Testis (tissue), 3 donors: ENCODE results near the gene SF3B2. TPM values are rescaled to one million over a fixed set of nuclear protein-coding genes. Genes with fewer than 3 reads are reported as not detected.

Source experiments
- DNase-seq: peaks from one replicate; pipeline ENCODE4 v3.0.0-alpha.2; 2019
- H3K27ac ChIP-seq, 2 donors: fragments of 200-600 bp; sonication (generic); one replicate each; pipeline ENCODE4 v1.5.1; 2019
- H3K27me3 ChIP-seq: fragments of 200-600 bp; sonication (generic); one replicate; pipeline ENCODE4 v1.5.1; 2019
- H3K36me3 ChIP-seq: fragments of 200-600 bp; sonication (generic); one replicate; pipeline ENCODE4 v1.5.1; 2017; ENCODE audit warnings: low read depth; ENCODE audit errors: missing control alignments
- H3K4me1 ChIP-seq: fragments of 200-600 bp; sonication (generic); one replicate; pipeline ENCODE4 v1.5.1; 2019
- H3K4me3 ChIP-seq, 2 donors: fragments of 200-600 bp; sonication (generic); one replicate each; pipeline ENCODE4 v1.5.1; 2017 to 2019
- H3K9me3 ChIP-seq: fragments of 200-600 bp; sonication (generic); one replicate; pipeline ENCODE4 v1.5.1; 2017
- CTCF ChIP-seq, 3 experiments: fragments of 450-650 bp in 2 of 3; fragments of 200-600 bp in 1 of 3; sonication (generic) in 1 of 3; IDR thresholded peaks; one replicate each; pipeline ENCODE4 v1.5.1; 2016 to 2019; ENCODE audit warnings: antibody characterized with exemption in 3 of 3, mild to moderate bottlenecking in 2 of 3, moderate library complexity in 1 of 3
- POLR2A ChIP-seq: fragments of 450-650 bp; IDR thresholded peaks from one replicate; pipeline ENCODE4 v1.6.1; 2017; ENCODE audit warnings: antibody characterized with exemption, mild to moderate bottlenecking, moderate library complexity
- WGBS, 2 donors: methylation state at CpG; one replicate each; pipeline ENCODE4 v1.1.5; 2018; 5-methylcytosine and 5-hydroxymethylcytosine counted together
- intact Hi-C: fragments of 100-400 bp; cut with DNase I; formaldehyde crosslinking; loops from one replicate; pipeline ENCODE4 v1.15.1; 2023; ENCODE audit warnings: low total_unique reads
- polyA plus RNA-seq: library from polyadenylated mRNA; stranded (reverse); fragments of 350-450 nt; fragmentation: Illumina TruSeq; extraction: RNeasy Lipid Tissue Mini Kit (QIAGEN cat#74804); gene quantifications from one replicate; pipeline ENCODE4 v1.2.3, GENCODE V29; 2014; ENCODE audit warnings: low read depth, low replicate concordance; ENCODE audit not compliant: insufficient read depth
- total RNA-seq, 2 donors: library from RNA; depleted of rRNA; stranded (reverse); fragments of >200 nt; gene quantifications; one replicate each; pipeline ENCODE4 v1.2.3, GENCODE V29; 2016

Gene SF3B2
- total and polyA plus RNA-seq, 3 donors from 2014 or later: 307 to 341 (median 315) TPM

GRCh38 chr11:66080055-66080817 lies 28.1 kb downstream of the SF3B2 start:
- 80% methylated on average over 9 of the region's 9 CpGs for WGBS, 2 donors
- peaks cover 23% of the 10 kb centered on the region for H3K4me1 ChIP-seq
- no peaks in the 10 kb centered on the region for H3K27me3 ChIP-seq
- H3K9me3 ChIP-seq: no peaks in the 10 kb centered on the region
- H3K36me3 ChIP-seq: no peaks in the 10 kb centered on the region
- H3K4me3 ChIP-seq: no peak overlapping the region
- no peak overlapping the region for H3K27ac ChIP-seq
- TF ChIP-seq CTCF (IDR thresholded peaks at IDR 0.05) (no peak), POLR2A (no peak)
- no peak for DNase-seq
- intact Hi-C loops: no loop called here

GRCh38 chr11:66081505-66081904 lies 29.3 kb downstream of the SF3B2 start:
- H3K4me1 ChIP-seq: peaks cover 23% of the 10 kb centered on the region
- H3K9me3 ChIP-seq: no peaks in the 10 kb centered on the region
- WGBS, 2 donors: 41 to 56% methylated on average over 5 of the region's 5 CpGs
- H3K4me3 ChIP-seq: no peak overlapping the region
- no peaks in the 10 kb centered on the region for H3K36me3 ChIP-seq
- no peaks in the 10 kb centered on the region for H3K27me3 ChIP-seq
- no peak overlapping the region for H3K27ac ChIP-seq
- DNase-seq: peak; percentile 51
- intact Hi-C loops: no loop called here
- TF ChIP-seq POLR2A: no peak
- TF ChIP-seq CTCF (IDR thresholded peaks at IDR 0.05): no peak

- TF ChIP-seq CTCF (IDR thresholded peaks at IDR 0.05) (no peak), POLR2A (no peak)
- DNase-seq: no peak
- Histone ChIP-seq H3K36me3 (no peaks in the 10 kb centered on the region), H3K9me3 (no peaks in the 10 kb centered on the region), H3K4me3 (no peak overlapping the region), H3K27ac (no peak overlapping the region), H3K27me3 (no peaks in the 10 kb centered on the region), H3K4me1 (peaks cover 23% of the 10 kb centered on the region)
- intact Hi-C loops: no loop called here
- 57 to 63% methylated on average over 4 of the region's 4 CpGs for WGBS, 2 donors
Measured at GRCh38 chr11:66082946-66083698, 31.0 kb downstream of the SF3B2 start.

GRCh38 chr11:66083767-66084166 lies 31.6 kb downstream of the SF3B2 start:
- Histone ChIP-seq H3K27me3 (no peaks in the 10 kb centered on the region), H3K4me3 (no peak overlapping the region), H3K9me3 (no peaks in the 10 kb centered on the region), H3K27ac (no peak overlapping the region), H3K36me3 (no peaks in the 10 kb centered on the region), H3K4me1 (peaks cover 23% of the 10 kb centered on the region)
- intact Hi-C loops: no loop called here
- DNase-seq: no peak
- WGBS, 2 donors: 88 to 94% methylated on average over 3 of the region's 3 CpGs
- TF ChIP-seq CTCF (IDR thresholded peaks at IDR 0.05): no peak
- TF ChIP-seq POLR2A: no peak
